Osteocyte (in vitro differentiated cells): ENCODE data around the gene SNRNP70. TPM values are rescaled to one million over a fixed set of nuclear protein-coding genes. Genes with fewer than 3 reads are reported as not detected.

Experiments
- DNase-seq: peaks from one replicate; pipeline ENCODE4 v3.0.0; 2021; ENCODE audit warnings: mixed read lengths; ENCODE audit not compliant: unreplicated experiment; ENCODE audit errors: extremely low spot score
- H3K27ac Mint-ChIP-seq: one replicate; pipeline ENCODE4 v1.8.0; 2021; ENCODE audit warnings: mild to moderate bottlenecking, mixed read lengths; ENCODE audit not compliant: unreplicated experiment
- H3K27me3 Mint-ChIP-seq: one replicate; pipeline ENCODE4 v1.8.0; 2021; ENCODE audit warnings: mixed read lengths; ENCODE audit not compliant: unreplicated experiment
- H3K36me3 Mint-ChIP-seq: one replicate; pipeline ENCODE4 v1.8.0; 2021; ENCODE audit warnings: mixed read lengths; ENCODE audit not compliant: unreplicated experiment
- H3K4me1 Mint-ChIP-seq: one replicate; pipeline ENCODE4 v1.8.0; 2021; ENCODE audit warnings: mixed read lengths; ENCODE audit not compliant: unreplicated experiment
- H3K4me3 Mint-ChIP-seq: one replicate; pipeline ENCODE4 v1.8.0; 2021; ENCODE audit warnings: mild to moderate bottlenecking, moderate library complexity, mixed read lengths; ENCODE audit not compliant: unreplicated experiment
- H3K9me3 Mint-ChIP-seq: one replicate; pipeline ENCODE4 v1.8.0; 2021; ENCODE audit warnings: mixed read lengths; ENCODE audit not compliant: unreplicated experiment
- CTCF ChIP-seq: fragments of 200-600 bp; sonication (generic); IDR thresholded peaks from 2 replicates; pipeline ENCODE4 v1.5.0; 2021; ENCODE audit warnings: antibody characterized with exemption, mild to moderate bottlenecking, moderate library complexity
- total RNA-seq: library from RNA; stranded (reverse); gene quantifications from 2 replicates; pipeline ENCODE4 v1.2.1, GENCODE V29; 2021

SNRNP70 gene
- total RNA-seq, 1 donor from 2014 or later, result 286 TPM

GRCh38 chr19:49064768-49065611 lies 20.3 kb upstream of the SNRNP70 start, which contains the start of gene NTF4:
Gene NTF4, minus strand, starts transcription at chr19:49064818. Its CDS starts 2,821 bp downstream, at chr19:49061997.
- H3K27me3 Mint-ChIP-seq, result peaks cover 38% of the 10 kb centered on the region
- peak within 1 kb of the TSS; percentile 54 for H3K27ac Mint-ChIP-seq
- H3K4me1 Mint-ChIP-seq, result peaks cover 7% of the 10 kb centered on the region
- peaks cover 7% of the 10 kb centered on the region for H3K9me3 Mint-ChIP-seq
- no peaks in the 10 kb centered on the region for H3K36me3 Mint-ChIP-seq
- no peak for DNase-seq
- H3K4me3 Mint-ChIP-seq, result peak within 1 kb of the TSS; percentile 45
- TF ChIP-seq CTCF, result no peak

DNA sequence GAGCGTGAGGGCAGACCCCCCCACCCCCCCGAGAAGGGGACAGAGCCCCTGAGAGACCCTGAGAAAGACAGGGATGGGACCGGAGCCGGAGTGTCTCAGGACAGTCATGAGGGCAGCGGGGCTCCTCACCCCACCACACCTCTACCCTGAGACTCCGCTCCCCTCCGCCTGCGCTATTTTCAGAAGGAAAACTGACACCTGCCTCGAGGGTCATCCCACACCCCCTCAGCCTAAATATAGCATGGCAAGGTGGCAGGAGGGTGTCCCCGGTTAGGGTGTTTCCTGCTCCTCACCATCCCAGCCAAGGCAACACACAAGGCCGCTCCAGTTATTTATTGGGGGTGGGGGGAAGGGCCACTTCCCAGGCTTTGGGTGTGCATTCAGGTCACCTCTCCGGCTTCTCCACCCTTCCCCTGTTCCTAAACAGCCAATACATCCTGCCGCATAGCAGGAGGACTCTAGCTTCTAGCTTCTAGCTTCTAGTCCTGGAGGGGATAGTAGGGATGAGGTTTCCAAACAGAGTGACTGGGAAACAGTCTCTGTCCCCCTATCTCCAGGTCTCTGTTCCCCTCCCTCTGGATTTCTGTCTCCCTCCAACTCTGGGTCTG lies 19.2 kb upstream of the SNRNP70 start:
- TF ChIP-seq CTCF, result no peak
- no peaks in the 10 kb centered on the region for H3K36me3 Mint-ChIP-seq
- H3K4me1 Mint-ChIP-seq, result peaks cover 7% of the 10 kb centered on the region
- no peak overlapping the region for H3K4me3 Mint-ChIP-seq
- no peak overlapping the region for H3K27ac Mint-ChIP-seq
- peaks cover 7% of the 10 kb centered on the region for H3K9me3 Mint-ChIP-seq
- no peak for DNase-seq
- peaks cover 46% of the 10 kb centered on the region for H3K27me3 Mint-ChIP-seq

DNA sequence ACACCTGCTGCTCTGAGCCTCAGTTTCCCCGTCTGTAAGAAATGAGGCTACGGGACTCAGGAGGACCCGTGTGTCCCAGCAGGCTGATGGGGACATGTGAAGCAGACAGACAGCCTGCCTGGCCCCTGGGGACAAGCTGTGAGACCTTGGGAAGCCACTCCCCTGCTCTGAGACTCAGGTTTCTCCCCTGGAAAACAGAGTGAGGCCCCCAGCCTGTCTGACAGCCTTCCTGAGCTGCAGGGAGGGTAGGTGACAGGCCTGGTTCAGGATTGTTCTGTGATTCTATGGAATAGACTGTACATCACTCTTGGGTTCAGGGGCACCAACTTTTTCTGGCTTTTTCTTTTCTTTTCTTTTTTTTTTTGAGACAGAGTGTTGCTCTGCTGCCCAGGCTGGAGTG lies 17.7 kb upstream of the SNRNP70 start:
- no peak overlapping the region for H3K27ac Mint-ChIP-seq
- no peak for DNase-seq

GRCh38 chr19:49069026-49069425 lies 16.2 kb upstream of the SNRNP70 start:
- Mint-ChIP-seq H3K27me3 (peaks cover 66% of the 10 kb centered on the region), H3K4me1 (peaks cover 16% of the 10 kb centered on the region), H3K27ac (no peak overlapping the region), H3K9me3 (peaks cover 7% of the 10 kb centered on the region), H3K4me3 (no peak overlapping the region), H3K36me3 (peaks cover 4% of the 10 kb centered on the region)
- no peak for DNase-seq
- TF ChIP-seq CTCF, result no peak

More for the DNA sequence above, 17.7 kb upstream of the SNRNP70 start:
- H3K4me1 Mint-ChIP-seq, result peaks cover 7% of the 10 kb centered on the region
- peaks cover 7% of the 10 kb centered on the region for H3K9me3 Mint-ChIP-seq
- H3K36me3 Mint-ChIP-seq, result no peaks in the 10 kb centered on the region
- peaks cover 52% of the 10 kb centered on the region for H3K27me3 Mint-ChIP-seq
- no peak overlapping the region for H3K4me3 Mint-ChIP-seq
- TF ChIP-seq CTCF, result no peak

DNA sequence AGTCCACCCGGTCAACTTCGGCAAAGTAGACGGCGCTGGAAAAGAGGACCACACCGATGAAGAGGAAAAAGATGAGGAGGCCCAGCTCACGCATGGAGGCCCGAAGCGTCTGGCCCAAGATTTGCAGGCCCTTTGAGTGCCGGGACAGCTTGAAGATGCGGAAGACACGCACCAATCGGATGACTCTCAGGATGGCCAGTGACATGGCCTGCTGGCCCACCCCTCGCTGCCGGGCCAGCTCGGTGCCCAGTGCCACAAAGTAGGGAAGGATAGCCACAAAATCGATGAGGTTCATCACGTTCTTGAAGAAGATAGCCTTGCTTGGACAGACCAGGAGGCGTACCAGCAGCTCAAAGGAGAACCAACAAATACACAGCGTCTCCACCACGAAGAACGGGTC lies 14.8 kb upstream of the SNRNP70 start:
- H3K36me3 Mint-ChIP-seq, result peaks cover 4% of the 10 kb centered on the region
- peaks cover 12% of the 10 kb centered on the region for H3K4me1 Mint-ChIP-seq
- TF ChIP-seq CTCF, result no peak
- H3K27me3 Mint-ChIP-seq, result peaks cover 68% of the 10 kb centered on the region
- peaks cover 7% of the 10 kb centered on the region for H3K9me3 Mint-ChIP-seq
- no peak overlapping the region for H3K4me3 Mint-ChIP-seq
- DNase-seq, result no peak
- H3K27ac Mint-ChIP-seq, result no peak overlapping the region
